Motor neuron (in vitro differentiated cells): Measurements from ENCODE around the gene SHQ1. TPM values are rescaled to one million over a fixed set of nuclear protein-coding genes. Genes with fewer than 3 reads are reported as not detected.

Experiments used
- ATAC-seq, 8 experiments: fragments of 200-7000 bp; cut with Tn5 transposase; replicated peaks in 6 of 8; 2 replicates each; pipeline ENCODE4 v1.8.0; 2021; ENCODE audit warnings: mild to moderate bottlenecking in 8 of 8, moderate library complexity in 8 of 8
- H3K27ac ChIP-seq, 2 donors: fragments of 250-450 bp; sonication (Bioruptor Pico); 2 replicates each; pipeline ENCODE4 v1.9.0; 2021; ENCODE audit warnings: antibody characterized with exemption in 2 of 2, mild to moderate bottlenecking in 2 of 2, moderate library complexity in 1 of 2
- H3K4me1 ChIP-seq, 2 donors: fragments of 250-450 bp; sonication (Bioruptor Pico); replicated peaks in 1 of 2; 2 replicates each; pipeline ENCODE4 v1.6.1; 2021; ENCODE audit warnings: antibody characterized with exemption in 2 of 2, mild to moderate bottlenecking in 2 of 2, moderate library complexity in 1 of 2
- H3K4me3 ChIP-seq, 5 donors: fragments of 250-450 bp; sonication (Bioruptor Pico); 2 replicates each; pipeline ENCODE4 v1.9.0; 2021; ENCODE audit warnings: antibody characterized with exemption in 5 of 5, mild to moderate bottlenecking in 5 of 5, moderate library complexity in 4 of 5
- WGBS, 10 experiments: fragments of 450-650 bp; shearing (Covaris generic); methylation state at CpG; one replicate each; pipeline ENCODE4 v1.0.0; 2022; 5-methylcytosine and 5-hydroxymethylcytosine counted together
- in situ Hi-C, 9 experiments: fragments of 400-800 bp; cut with MboI; loops; one replicate each; pipeline ENCODE4 v1.15.0; 2021; ENCODE audit warnings: low sequenced_read_pairs in 9 of 9, low pct_unique_long_range_greater_than_20kb in 2 of 9; ENCODE audit not compliant: unreplicated experiment in 9 of 9
- total RNA-seq, 8 experiments: library from RNA; unstranded; fragments of 300-600 nt; gene quantifications; 2 replicates each; pipeline versions ENCODE4 v1.2.3 to v1.2.4, GENCODE V29; 2022

SHQ1 gene
- total RNA-seq, 8 experiments from 2014 or later: 5.6 to 25.0 (median 10.2) TPM

DNA sequence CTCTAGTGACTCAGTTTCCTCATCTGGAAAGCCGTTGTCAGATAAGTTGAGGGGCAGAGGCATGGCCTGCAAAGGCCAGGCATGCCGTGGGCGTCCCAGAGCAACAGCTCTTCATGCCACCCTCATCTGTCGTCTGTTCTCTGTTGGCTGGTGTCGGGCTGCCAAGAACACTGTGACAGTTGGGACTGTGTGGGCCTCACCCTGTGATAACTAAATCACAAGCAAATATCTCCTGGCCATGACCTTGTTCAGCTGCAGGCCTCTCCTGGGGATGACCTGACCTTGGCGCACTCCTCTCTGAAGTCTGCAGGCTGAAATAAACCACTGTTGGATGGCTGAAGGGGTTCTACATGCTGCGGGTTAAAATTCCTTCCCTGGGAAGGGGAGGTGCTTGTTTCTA, 145.9 kb downstream of the SHQ1 start:
- no peak overlapping the region for H3K27ac ChIP-seq
- H3K4me3 ChIP-seq: no peak overlapping the region
- 67 to 100% (median 86%) methylated on average over 1 to 7 of the region's 7 CpGs; no CpG with 5 or more reads in 2 of the 10 experiments for WGBS, 10 experiments
- in situ Hi-C loops: no loop called here
- H3K4me1 ChIP-seq: no peaks in the 10 kb centered on the region
- ATAC-seq: no peak

- ATAC-seq: no peak
These were observed 148.1 kb downstream of the SHQ1 start for GRCh38 chr3:72700106-72700505.

GRCh38 chr3:72699631-72700030, 148.6 kb downstream of the SHQ1 start:
- Histone ChIP-seq H3K27ac (no peak overlapping the region), H3K4me1 (no peaks in the 10 kb centered on the region), H3K4me3 (no peak overlapping the region)
- in situ Hi-C loops: no loop called here
- 40 to 100% (median 63%) methylated on average over 1 to 5 of the region's 5 CpGs; no CpG with 5 or more reads in 5 of the 10 experiments for WGBS, 10 experiments
- no peak for ATAC-seq

More at GRCh38 chr3:72700106-72700505, 148.1 kb downstream of the SHQ1 start:
- Histone ChIP-seq H3K27ac (no peak overlapping the region), H3K4me3 (no peak overlapping the region), H3K4me1 (no peaks in the 10 kb centered on the region)
- in situ Hi-C loops: no loop called here
- WGBS, 10 experiments: 0 to 100% (median 100%) methylated on average over 1 of the region's 2 CpGs; no CpG with 5 or more reads in 7 of the 10 experiments

Other genes starting within 250 kb of the SHQ1 start
- 10 to 100 TPM in 1 of 8 experiments, 1 to 10 TPM in 3, under 1 TPM in 4; 0.14 to 24.7 (median 2.6) TPM for gene GXYLT2, start 39.6 kb upstream of the SHQ1 start, total RNA-seq
- 10 to 100 TPM; 39.7 to 74.6 (median 48.5) TPM for gene PPP4R2, start 148.4 kb upstream of the SHQ1 start, total RNA-seq
- gene EBLN2, start 213.2 kb upstream of the SHQ1 start, total RNA-seq: 10 to 100 TPM in 1 of 8 experiments, 1 to 10 TPM in 7; 2.7 to 12.8 (median 3.5) TPM